ENCODE results near the gene GPX5. TPM values are rescaled to one million over a fixed set of nuclear protein-coding genes. Genes with fewer than 3 reads are reported as not detected.

The GPX5 gene
- total RNA-seq, 4 donors from 2014 or later = not detected

DNA sequence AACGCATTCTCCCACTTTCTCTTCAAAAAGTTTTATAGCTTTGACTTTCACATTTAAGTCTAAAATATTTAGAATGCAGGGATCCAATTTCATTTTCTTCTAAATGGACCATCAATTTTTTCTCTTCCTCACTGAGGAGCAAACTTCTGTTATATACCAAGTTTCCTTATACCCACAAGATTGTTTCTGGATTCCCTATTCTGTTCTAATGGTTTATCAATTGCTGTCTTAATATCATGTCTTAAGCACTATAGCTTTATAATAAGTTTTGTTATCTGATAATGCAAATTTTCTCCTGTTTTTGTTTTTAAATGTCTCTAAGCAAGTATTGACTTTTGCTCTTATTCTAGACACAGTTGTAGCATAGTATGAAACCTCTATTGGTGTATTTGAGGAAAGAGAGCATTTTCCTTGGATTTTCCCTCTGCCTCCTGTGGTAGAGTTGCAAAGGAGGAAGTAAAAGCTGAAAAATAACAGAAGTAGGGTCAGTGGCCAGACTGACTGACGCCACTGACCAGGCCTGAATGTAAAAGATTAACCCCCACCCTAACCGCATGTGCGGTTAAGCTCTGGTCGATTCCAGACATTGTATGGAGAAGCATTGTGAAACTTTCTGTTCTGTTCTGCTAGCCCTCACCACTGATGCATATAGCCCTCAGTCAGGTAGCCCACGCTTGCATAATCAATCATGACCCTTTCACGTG is 40.3 kb downstream of the GPX5 start:
- no peak for TF ChIP-seq POLR2A (IDR thresholded peaks at IDR 0.05)
- TF ChIP-seq, protein P1, sequence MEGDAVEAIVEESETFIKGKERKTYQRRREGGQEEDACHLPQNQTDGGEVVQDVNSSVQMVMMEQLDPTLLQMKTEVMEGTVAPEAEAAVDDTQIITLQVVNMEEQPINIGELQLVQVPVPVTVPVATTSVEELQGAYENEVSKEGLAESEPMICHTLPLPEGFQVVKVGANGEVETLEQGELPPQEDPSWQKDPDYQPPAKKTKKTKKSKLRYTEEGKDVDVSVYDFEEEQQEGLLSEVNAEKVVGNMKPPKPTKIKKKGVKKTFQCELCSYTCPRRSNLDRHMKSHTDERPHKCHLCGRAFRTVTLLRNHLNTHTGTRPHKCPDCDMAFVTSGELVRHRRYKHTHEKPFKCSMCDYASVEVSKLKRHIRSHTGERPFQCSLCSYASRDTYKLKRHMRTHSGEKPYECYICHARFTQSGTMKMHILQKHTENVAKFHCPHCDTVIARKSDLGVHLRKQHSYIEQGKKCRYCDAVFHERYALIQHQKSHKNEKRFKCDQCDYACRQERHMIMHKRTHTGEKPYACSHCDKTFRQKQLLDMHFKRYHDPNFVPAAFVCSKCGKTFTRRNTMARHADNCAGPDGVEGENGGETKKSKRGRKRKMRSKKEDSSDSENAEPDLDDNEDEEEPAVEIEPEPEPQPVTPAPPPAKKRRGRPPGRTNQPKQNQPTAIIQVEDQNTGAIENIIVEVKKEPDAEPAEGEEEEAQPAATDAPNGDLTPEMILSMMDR (IDR thresholded peaks at IDR 0.05) = no peak
- Histone ChIP-seq H3K27me3 (no peaks in the 10 kb centered on the region), H3K4me3 (no peak overlapping the region), H3K9me3 (no peaks in the 10 kb centered on the region), H3K27ac (no peak overlapping the region), H3K4me1 (no peaks in the 10 kb centered on the region), H3K36me3 (no peaks in the 10 kb centered on the region)
- intact Hi-C loops (cut with DNase I; ENCODE audit: low total_unique reads) = no loop called here
- no peak for DNase-seq

DNA sequence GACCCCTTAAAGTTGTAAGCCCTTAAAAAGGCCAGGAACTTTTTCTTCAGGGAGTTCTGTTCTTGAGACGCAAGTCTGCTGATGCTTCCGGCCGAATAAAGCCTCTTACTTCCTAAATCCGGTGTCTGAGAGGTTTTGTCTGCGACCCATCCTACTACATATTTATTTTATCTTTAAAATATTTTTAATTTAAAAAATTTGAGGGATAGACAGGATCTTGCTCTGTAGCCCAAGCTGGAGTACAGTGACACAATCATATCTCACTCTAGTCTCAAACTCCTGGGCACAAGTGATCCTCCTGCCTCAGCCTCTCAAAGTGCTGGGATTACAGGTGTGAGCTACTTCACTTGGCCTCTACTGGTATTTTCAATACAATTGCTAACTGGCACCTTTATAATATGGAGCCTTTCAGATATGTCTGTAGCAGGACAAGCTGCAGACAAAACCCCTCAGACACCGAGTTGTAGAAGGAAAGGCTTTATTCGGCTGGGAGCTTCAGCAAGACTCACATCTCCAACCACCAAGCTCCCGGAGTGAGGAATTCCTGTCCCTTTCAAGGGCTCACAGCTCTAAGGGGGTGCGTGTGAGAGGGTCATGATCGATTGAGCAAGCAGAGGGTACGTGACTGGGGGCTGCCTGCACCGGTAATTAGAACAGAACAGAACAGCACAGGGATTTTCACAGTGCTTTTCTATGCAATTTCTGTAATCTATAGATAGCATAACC is 41.0 kb downstream of the GPX5 start:
- no peak overlapping the region for H3K27ac ChIP-seq
- TF ChIP-seq POLR2A (IDR thresholded peaks at IDR 0.05) = no peak
- TF ChIP-seq, protein P1 (IDR thresholded peaks at IDR 0.05) = no peak
- no peak for DNase-seq
- no peaks in the 10 kb centered on the region for H3K27me3 ChIP-seq
- intact Hi-C loops (cut with DNase I; ENCODE audit: low total_unique reads) = no loop called here
- no peaks in the 10 kb centered on the region for H3K4me1 ChIP-seq
- no peaks in the 10 kb centered on the region for H3K9me3 ChIP-seq
- H3K4me3 ChIP-seq = no peak overlapping the region
- no peaks in the 10 kb centered on the region for H3K36me3 ChIP-seq

DNA sequence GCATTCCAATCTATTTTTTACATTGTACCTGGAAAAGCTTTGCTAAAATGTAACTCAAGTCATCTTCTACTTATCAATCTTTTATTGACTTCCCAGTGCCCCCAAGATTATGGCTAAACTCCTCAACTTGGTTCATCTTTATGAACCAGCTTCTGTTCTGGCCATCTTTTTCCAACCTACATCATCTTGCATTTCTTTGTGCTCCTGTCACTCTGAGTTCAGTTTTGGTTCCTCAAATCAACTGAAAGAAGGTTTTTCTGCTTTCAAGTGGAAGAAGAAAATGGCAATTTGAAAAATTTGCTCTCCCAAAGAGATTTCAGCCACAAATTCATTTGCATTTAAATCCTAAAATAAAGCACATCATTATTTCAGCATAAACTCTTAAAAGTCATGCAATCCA is 41.8 kb downstream of the GPX5 start:
- no peak for DNase-seq
- no peaks in the 10 kb centered on the region for H3K36me3 ChIP-seq
- no peak overlapping the region for H3K4me3 ChIP-seq
- no peak for TF ChIP-seq POLR2A (IDR thresholded peaks at IDR 0.05)
- TF ChIP-seq, protein P1 (IDR thresholded peaks at IDR 0.05) = no peak
- intact Hi-C loops (cut with DNase I; ENCODE audit: low total_unique reads) = no loop called here
- no peaks in the 10 kb centered on the region for H3K4me1 ChIP-seq
- H3K9me3 ChIP-seq = no peaks in the 10 kb centered on the region
- H3K27ac ChIP-seq = no peak overlapping the region
- H3K27me3 ChIP-seq = no peaks in the 10 kb centered on the region

DNA sequence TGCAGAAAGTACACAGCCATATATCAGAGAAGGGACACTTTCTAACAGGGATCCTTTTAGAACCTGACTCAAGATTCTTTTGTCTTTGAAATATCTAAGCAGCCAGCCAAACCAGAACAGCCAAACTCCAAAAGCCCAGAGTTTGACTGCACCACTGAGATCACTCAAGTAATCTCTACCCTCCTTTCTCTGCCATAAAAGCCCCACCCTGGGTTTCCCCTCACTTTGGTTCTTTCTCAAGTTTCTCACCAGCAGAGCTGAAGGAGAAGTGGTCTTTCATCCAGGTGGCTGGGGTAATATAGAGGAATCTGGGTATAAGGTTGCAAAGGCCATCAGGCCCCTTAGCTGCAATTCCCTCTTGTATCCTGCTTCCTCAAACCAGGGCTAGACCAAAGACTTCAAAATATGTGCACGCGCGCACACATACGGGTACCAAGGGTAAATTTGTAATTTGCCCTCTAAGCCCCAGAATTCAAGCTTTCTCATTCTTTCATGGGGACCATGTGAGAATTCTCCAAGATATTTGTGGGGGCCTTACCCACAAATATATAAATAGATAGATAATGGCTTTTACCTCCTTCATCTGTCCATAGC is 42.9 kb downstream of the GPX5 start:
- H3K27me3 ChIP-seq = no peaks in the 10 kb centered on the region
- H3K27ac ChIP-seq = no peak overlapping the region
- no peaks in the 10 kb centered on the region for H3K4me1 ChIP-seq
- no peaks in the 10 kb centered on the region for H3K9me3 ChIP-seq
- H3K4me3 ChIP-seq = no peak overlapping the region
- intact Hi-C loops (cut with DNase I; ENCODE audit: low total_unique reads) = no loop called here
- TF ChIP-seq POLR2A (IDR thresholded peaks at IDR 0.05) = no peak
- TF ChIP-seq, protein P1 (IDR thresholded peaks at IDR 0.05) = no peak
- no peaks in the 10 kb centered on the region for H3K36me3 ChIP-seq
- DNase-seq = no peak

DNA sequence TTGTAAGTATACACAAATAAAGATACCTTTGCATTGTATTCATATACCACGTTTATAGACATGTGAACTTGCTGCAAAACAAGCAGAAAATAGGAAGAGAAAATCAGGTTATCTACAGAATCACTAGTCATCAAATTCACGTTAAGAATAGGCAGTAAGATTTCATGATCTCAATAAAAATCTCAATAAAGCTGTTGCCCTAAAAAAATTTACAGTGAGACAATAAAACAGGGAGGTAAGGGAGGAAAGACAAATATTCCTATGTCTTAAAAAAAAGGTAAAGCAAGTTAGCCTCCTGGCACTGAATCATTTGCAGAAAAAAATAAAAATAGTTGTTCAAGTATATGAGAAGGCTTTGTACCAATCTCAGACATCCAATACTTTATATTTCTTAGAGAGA is 44.1 kb downstream of the GPX5 start:
- Histone ChIP-seq H3K9me3 (no peaks in the 10 kb centered on the region), H3K4me3 (no peak overlapping the region), H3K27ac (no peak overlapping the region), H3K4me1 (no peaks in the 10 kb centered on the region), H3K27me3 (no peaks in the 10 kb centered on the region), H3K36me3 (no peaks in the 10 kb centered on the region)
- TF ChIP-seq, protein P1 (IDR thresholded peaks at IDR 0.05) = no peak
- no peak for TF ChIP-seq POLR2A (IDR thresholded peaks at IDR 0.05)
- intact Hi-C loops (cut with DNase I; ENCODE audit: low total_unique reads) = no loop called here
- DNase-seq = no peak
